ENCODE data around the gene AKAP9.
"Not testable (repeated sequence)": the region's sequence is repeated elsewhere in the genome, so short reads cannot be mapped to it uniquely, and the experiment has no call there.

The AKAP9 gene

DNA sequence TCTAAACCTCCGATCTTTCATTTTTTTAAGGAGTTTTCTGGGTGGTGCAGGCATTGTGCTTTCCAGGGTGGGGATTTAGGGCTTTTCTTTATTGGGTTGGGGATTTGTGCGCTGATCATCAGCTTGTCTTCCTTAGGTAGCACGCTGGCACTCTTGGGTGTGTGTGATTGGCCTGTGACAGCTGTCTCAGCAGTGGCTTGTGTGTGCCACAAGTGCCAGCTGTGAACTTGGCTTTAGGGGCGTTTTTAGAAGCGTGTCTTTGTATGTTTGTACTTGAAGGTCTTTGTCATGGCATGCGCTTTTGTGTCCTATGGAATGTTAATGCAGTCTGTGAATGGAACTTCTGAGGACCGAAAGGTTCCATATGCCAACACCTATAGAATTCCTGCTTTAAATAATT lies 788 bp downstream of the AKAP9 start:
- POLR2A ChIA-PET = interaction anchor here (0.9 kb wide), 1 partner anchor 141 kb away, joined by 3 read pairs; no protein-coding TSS in a partner anchor
- CTCF ChIA-PET = interaction anchor here (0.8 to 1.5 kb wide), 4 partner anchors 8 to 506 kb away, joined by 3 to 5 read pairs (median 4); partner anchors contain the start of gene GATAD1
- TF ChIP-seq, protein P1, sequence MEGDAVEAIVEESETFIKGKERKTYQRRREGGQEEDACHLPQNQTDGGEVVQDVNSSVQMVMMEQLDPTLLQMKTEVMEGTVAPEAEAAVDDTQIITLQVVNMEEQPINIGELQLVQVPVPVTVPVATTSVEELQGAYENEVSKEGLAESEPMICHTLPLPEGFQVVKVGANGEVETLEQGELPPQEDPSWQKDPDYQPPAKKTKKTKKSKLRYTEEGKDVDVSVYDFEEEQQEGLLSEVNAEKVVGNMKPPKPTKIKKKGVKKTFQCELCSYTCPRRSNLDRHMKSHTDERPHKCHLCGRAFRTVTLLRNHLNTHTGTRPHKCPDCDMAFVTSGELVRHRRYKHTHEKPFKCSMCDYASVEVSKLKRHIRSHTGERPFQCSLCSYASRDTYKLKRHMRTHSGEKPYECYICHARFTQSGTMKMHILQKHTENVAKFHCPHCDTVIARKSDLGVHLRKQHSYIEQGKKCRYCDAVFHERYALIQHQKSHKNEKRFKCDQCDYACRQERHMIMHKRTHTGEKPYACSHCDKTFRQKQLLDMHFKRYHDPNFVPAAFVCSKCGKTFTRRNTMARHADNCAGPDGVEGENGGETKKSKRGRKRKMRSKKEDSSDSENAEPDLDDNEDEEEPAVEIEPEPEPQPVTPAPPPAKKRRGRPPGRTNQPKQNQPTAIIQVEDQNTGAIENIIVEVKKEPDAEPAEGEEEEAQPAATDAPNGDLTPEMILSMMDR (IDR thresholded peaks at IDR 0.05; ENCODE audit: insufficient read depth, low read length, missing control alignments) = no peak
- no peak for DNase-seq (ENCODE audit: low read depth, low spot score)
- peak overlapping the region; percentile 93 for H3K4me3 ChIP-seq (ENCODE audit: low read depth, low read length)

DNA sequence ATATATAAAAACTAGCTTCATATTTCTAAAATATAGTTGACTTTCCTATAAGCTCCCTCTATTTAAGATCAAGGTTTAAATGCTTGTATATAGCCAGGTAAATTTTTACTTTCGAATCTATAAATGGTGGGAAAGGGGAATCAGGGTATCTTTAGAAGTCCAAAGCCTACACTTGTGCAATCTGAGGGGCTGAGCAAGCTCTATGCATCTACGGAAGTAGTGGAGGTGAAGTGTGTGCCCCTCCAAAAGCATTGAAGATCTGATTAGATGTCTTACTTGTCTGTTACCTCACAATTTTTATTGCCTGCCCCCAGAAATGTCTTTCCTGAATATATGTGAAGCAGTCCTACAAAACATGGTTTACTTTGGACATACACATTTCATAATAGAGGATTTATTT lies 1.6 kb downstream of the AKAP9 start:
- ChIA-PET POLR2A (interaction anchor here (0.6 kb wide), 1 partner anchor 14 kb away, joined by 3 read pairs; no protein-coding TSS in a partner anchor), CTCF (interaction anchor here (1.1 to 1.5 kb wide), 2 partner anchors 61 to 112 kb away, joined by 3 to 5 read pairs; partner anchors contain the start of gene MTERF1)
- H3K4me3 ChIP-seq (ENCODE audit: low read depth, low read length) = peak overlapping the region; percentile 93
- DNase-seq (ENCODE audit: low read depth, low spot score) = no peak
- TF ChIP-seq, protein P1 (IDR thresholded peaks at IDR 0.05; ENCODE audit: insufficient read depth, low read length, missing control alignments) = no peak

DNA sequence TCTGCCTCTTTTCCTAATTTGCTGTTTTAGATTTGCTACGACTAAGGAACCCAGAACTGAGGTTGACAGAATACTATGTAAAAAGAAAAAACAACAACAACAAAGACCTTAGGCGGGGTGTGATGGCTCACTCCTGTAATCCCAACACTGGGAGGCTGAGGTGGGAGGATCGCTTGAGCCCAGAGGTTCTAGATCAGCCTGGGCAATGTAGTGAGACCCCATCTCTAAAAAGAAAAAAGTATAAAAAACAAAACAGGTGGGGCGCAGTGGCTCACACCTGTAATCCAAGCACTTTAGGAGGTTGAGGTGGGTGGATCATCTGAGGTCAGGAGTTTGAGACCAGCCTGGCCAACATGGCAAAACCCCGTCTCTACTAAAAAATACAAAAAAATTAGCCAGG lies 4.3 kb downstream of the AKAP9 start:
- POLR2A ChIA-PET; DNase-seq (ENCODE audit: low read depth, low spot score); H3K4me3 ChIP-seq (ENCODE audit: low read depth, low read length): not testable (repeated sequence)
- CTCF ChIA-PET = interaction anchor here (1.1 kb wide), 1 partner anchor 9 kb away, joined by 4 read pairs; no protein-coding TSS in a partner anchor

DNA sequence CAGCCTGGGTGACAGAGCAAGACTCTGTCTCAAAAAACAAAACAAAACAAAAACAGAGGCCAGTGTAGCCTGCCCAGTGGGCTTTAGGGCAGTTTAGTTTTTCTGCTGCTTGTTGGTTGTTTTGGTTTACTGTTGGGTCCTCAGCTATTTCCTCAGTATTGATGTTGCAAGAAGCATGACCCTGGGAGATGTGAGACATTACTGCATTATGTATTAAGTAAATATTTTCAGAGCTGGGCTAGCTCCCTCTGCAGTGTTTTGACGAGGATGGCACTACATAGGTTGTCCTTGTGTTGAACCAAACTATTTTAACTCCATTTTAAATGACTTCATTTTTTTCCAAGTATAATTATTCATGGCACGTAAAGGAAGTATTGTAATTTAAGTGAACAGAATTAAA lies 4.8 kb downstream of the AKAP9 start:
- no peak overlapping the region for H3K4me3 ChIP-seq (ENCODE audit: low read depth, low read length)
- TF ChIP-seq, protein P1 (IDR thresholded peaks at IDR 0.05; ENCODE audit: insufficient read depth, low read length, missing control alignments) = no peak
- peak; percentile 24 for DNase-seq (ENCODE audit: low read depth, low spot score)
- ChIA-PET CTCF (interaction anchor here (0.7 to 1.6 kb wide), 4 partner anchors 9 to 118 kb away, joined by 3 to 8 read pairs (median 4); partner anchors contain the start of gene MTERF1), POLR2A (no interaction called here)

DNA sequence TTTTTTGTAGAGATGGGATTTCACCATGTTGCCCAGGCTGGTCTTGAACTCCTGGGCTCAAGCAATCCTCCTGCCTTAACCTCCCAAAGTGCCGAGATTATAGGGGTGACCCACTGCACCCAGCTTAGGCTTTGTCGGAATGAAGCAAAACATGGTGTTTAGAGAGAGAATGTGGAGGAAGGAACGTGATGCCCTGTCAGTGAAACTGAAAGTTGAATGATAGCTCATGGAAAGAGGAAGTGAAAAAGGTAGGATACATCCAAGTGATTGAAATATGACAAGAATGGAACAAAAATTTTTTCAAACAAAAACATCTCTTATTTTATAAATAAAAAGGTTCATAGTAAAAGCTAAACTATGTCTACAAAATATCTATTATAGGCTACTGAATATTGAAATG lies 5.9 kb downstream of the AKAP9 start:
- CTCF ChIA-PET = interaction anchor here (1.0 to 1.6 kb wide), 4 partner anchors 12 to 500 kb away, joined by 3 to 8 read pairs (median 4); partner anchors contain the start of gene MTERF1
- POLR2A ChIA-PET = no interaction called here
- TF ChIP-seq, protein P1 (IDR thresholded peaks at IDR 0.05; ENCODE audit: insufficient read depth, low read length, missing control alignments) = no peak
- no peak overlapping the region for H3K4me3 ChIP-seq (ENCODE audit: low read depth, low read length)
- no peak for DNase-seq (ENCODE audit: low read depth, low spot score)

DNA sequence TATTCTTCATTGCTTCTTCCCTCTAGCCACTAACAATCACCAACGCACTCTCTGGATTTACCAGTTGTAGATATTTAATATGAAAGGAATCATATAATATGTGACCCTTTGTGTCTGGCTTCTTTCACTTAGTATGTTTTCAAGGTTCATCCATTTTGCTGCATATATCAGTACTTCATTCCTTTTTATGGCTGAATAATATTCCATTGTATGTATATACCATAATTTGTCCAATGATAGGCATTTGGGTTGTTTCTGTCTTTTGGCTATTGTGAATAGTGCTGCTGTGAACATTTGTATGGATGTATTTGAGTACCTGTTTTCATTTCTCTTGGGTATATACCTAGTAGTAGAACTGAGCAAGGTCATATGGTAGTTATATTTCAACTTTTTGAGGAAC lies 7.3 kb downstream of the AKAP9 start:
- no peak overlapping the region for H3K4me3 ChIP-seq (ENCODE audit: low read depth, low read length)
- CTCF ChIA-PET = no interaction called here
- TF ChIP-seq, protein P1 (IDR thresholded peaks at IDR 0.05; ENCODE audit: insufficient read depth, low read length, missing control alignments) = no peak
- no peak for DNase-seq (ENCODE audit: low read depth, low spot score)
- POLR2A ChIA-PET = no interaction called here
